ENCODE data around the gene CD52. TPM values are rescaled to one million over a fixed set of nuclear protein-coding genes. Genes with fewer than 3 reads are reported as not detected.
A peak's percentile ranks its signal among the peaks of the same experiment; 100 is the strongest.
"Not testable (repeated sequence)": the region's sequence is repeated elsewhere in the genome, so short reads cannot be mapped to it uniquely, and the experiment has no call there.

Gene CD52
- total RNA-seq, 2 donors from 2014 or later, result 218 to 542 TPM

DNA sequence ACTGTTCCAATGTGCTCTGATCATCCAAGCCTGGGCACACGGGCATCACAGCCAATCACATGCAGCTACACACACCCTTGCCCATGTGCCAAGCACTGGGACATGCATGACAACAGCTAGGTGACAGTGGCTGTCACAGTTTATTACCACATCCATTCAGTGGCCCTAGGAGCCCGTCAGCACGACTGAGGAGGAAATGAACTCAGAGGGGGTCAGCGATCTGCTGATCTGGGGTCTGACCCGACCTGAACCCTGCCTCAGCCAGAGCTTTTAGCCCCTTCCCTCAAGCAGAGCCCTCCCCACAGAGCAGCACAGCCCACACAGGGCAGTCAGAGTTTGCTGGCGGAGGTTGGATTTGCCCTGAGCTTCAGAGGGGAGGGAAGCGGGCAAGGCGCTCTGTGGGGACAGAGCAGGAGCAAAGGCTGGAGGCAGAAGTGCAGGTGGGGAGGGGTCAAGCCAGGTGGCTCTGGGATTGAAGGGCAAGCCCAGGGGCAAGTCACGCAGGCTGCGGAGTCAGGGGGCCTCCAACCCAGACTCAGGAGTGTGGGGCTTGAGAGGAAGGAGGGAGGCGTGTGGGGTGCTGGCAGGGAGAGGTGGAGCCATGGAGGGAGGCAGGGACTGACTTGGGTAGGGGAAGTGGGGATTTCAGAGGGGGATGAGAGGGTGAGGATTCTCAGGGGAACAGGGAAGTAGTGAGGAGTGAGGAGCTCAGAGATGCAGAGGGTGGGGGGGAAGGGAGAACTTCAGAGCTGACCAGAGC is 27.5 kb upstream of the CD52 start:
- no peaks in the 10 kb centered on the region for H3K27me3 Mint-ChIP-seq
- H3K36me3 Mint-ChIP-seq (ENCODE audit: low read depth), result peaks cover 4% of the 10 kb centered on the region
- H3K9me3 Mint-ChIP-seq, result no peaks in the 10 kb centered on the region
- peak overlapping the region; percentile 98 for H3K27ac Mint-ChIP-seq
- H3K4me3 Mint-ChIP-seq, result peak overlapping the region; percentile 88
- peaks cover 40% of the 10 kb centered on the region for H3K4me1 Mint-ChIP-seq
- no peak for ATAC-seq (replicated peaks)

DNA sequence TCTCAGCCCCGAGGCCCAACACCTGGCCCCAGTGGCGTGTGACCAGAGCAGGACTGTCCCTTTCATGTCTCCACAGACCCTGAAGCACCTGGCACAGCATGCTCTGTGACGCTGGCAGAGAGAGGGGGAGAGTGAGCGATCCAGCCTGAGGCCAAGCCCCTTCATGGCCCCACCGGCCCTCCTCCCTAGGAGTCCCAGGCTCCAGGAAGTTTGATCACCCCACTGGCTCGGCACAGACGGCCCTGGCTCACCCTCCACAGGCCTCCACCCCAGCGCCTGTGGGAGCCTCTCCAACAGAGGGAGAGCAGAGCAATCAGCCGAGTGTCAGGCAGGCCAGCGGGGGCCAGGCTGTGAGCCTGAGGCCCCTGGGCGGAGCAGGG is 26.9 kb upstream of the CD52 start:
- H3K4me1 Mint-ChIP-seq, result peaks cover 43% of the 10 kb centered on the region
- peaks cover 4% of the 10 kb centered on the region for H3K36me3 Mint-ChIP-seq (ENCODE audit: low read depth)
- H3K27me3 Mint-ChIP-seq, result no peaks in the 10 kb centered on the region
- no peak for ATAC-seq (replicated peaks)
- peak overlapping the region; percentile 88 for H3K4me3 Mint-ChIP-seq
- peak overlapping the region; percentile 98 for H3K27ac Mint-ChIP-seq
- no peaks in the 10 kb centered on the region for H3K9me3 Mint-ChIP-seq

DNA sequence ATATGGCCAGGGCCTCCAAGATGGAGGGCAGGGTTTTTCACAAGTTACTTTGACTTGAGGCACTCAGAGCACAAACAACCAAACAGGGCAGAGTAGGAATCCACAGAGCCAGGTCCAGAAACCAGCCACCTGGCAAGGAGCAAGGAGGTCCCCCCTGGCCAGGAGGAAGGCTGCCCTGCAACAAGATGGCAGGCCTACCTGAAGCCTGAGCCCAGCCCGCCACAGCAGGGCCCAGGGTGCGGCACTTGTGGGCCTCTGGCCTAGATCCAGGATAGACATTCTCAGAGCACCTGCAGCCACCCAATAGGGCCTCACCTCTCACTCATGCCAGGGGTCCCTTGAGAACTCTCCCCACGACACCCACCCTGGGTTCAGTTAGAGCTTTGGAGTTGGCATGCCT is 26.3 kb upstream of the CD52 start:
- H3K27me3 Mint-ChIP-seq, result no peaks in the 10 kb centered on the region
- H3K4me3 Mint-ChIP-seq, result no peak overlapping the region
- no peaks in the 10 kb centered on the region for H3K9me3 Mint-ChIP-seq
- ATAC-seq (replicated peaks), result no peak
- peak overlapping the region; percentile 98 for H3K27ac Mint-ChIP-seq
- H3K36me3 Mint-ChIP-seq (ENCODE audit: low read depth), result peaks cover 4% of the 10 kb centered on the region
- H3K4me1 Mint-ChIP-seq, result peaks cover 43% of the 10 kb centered on the region

DNA sequence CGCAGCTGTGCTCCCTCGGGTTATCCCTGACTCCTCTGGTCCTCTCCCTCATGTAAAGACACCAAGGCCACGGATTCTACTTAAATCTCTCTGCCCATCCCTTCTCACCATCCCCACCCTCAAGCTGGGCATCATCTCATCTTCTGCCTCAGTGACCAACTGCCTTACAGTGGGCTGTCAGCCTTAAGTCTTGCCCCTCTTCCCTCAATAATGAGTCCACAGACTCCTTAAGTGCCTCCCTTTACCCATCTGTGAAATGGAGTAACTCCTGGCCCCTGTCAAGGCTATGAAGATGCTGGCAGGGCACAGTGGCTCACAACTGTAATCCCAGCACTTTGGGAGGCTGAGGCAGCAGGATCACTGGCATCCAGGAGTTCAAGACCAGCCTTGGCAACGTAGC is 25.8 kb upstream of the CD52 start:
- peaks cover 4% of the 10 kb centered on the region for H3K36me3 Mint-ChIP-seq (ENCODE audit: low read depth)
- no peak overlapping the region for H3K4me3 Mint-ChIP-seq
- ATAC-seq (replicated peaks), result no peak
- H3K27ac Mint-ChIP-seq, result peak overlapping the region; percentile 98
- H3K4me1 Mint-ChIP-seq, result peaks cover 42% of the 10 kb centered on the region
- no peaks in the 10 kb centered on the region for H3K9me3 Mint-ChIP-seq
- H3K27me3 Mint-ChIP-seq, result no peaks in the 10 kb centered on the region

DNA sequence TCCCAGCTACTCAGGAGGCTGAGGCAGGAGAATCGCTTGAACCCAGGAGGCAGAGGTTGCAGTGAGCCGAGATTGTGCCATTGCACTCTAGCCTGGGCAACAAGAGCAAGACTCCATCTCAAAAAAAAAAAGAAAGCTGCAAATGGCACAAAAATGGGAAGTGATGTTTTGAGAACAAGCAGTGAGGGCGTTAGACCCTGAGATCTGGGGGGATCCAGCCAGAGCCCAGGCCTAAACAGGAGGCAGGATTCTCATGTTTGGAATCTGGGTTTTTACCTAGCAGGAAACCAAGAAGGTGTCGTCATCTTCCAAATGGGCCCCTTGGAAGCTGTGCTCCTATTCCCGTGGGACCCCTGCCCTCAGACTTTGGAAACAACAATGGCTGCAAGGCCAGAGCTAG is 25.0 kb upstream of the CD52 start:
- Mint-ChIP-seq H3K4me1 (peaks cover 35% of the 10 kb centered on the region), H3K27ac (peak overlapping the region; percentile 13)
- not testable (repeated sequence) for H3K4me3 Mint-ChIP-seq; H3K9me3 Mint-ChIP-seq; H3K36me3 Mint-ChIP-seq (ENCODE audit: low read depth); H3K27me3 Mint-ChIP-seq; ATAC-seq (replicated peaks)

DNA sequence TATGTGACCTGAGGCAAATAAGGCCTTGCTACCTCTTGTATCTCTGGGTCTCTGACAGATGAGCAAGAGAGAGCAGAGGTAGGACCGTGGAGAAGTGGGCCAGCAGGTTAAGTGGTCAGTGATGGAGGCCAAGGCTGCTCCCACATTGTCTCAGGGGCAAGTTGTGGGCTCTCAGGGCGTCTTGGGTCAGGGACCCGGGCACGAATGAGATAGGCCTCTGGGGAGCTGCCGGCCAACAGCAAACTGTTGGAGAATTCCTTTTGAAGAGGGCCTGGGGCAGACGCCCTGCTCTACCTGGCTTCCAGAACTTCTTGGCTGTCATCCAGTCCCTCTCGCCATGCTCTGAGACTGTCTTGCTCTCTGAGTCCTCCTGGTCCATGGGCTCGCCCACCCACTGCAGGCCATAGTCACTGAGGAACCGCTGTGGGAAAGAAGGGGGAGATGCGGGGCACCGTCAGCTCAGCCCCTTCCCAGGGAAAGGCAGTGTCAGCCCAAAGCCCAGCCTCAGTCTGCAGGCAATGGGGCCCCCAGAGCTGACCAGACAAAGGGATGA is 23.8 kb upstream of the CD52 start:
- no peak for ATAC-seq (replicated peaks)
- peaks cover 23% of the 10 kb centered on the region for H3K4me1 Mint-ChIP-seq
- no peak overlapping the region for H3K27ac Mint-ChIP-seq

DNA sequence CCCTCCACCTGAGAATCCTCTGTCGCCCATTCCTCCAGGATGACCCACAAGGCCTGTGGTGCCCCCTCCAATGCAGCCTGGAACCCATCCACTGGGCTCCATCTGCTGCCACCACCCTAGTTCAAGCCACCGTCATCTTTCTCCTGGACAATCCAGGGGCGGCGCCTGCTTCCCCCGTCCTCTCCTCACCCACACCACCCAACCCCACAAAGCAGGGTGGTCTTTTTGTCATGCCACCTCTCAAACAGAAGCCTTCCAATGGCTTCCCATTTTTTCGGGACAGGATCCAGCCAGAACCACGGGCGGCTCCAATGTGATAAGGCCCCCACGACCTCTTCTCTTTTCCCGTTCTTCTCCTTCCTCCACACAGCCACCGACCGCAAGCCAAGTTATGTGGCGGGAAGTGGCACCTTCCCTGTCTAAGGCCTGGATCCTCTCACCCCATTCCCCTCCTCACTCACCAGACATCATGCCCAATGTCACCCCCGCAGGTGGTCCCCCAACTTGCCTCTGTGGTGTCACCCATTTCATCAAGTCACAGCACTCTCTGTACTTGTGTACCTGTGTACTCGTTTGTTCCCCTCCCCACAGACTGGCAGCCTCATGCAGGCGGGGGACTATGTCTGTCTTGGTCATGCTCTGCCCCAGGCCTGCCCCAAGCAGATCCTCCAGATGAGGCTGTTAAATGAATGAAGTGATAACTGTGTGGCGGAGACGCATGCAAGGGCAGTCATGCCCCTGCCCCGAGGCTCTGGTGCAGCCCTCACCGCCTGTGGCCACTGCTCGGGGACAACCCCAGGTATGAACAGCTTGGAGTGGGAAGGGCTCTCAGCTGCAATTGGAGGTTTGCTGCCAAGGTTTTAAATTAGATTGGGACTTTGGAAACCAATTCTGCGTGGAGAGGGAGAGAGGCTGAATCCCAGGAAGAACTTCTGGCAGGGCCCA is 22.3 kb upstream of the CD52 start:
- peaks cover 9% of the 10 kb centered on the region for H3K4me1 Mint-ChIP-seq
- no peaks in the 10 kb centered on the region for H3K27me3 Mint-ChIP-seq
- H3K4me3 Mint-ChIP-seq, result no peak overlapping the region
- H3K27ac Mint-ChIP-seq, result peak overlapping the region; percentile 1
- H3K9me3 Mint-ChIP-seq, result no peaks in the 10 kb centered on the region
- H3K36me3 Mint-ChIP-seq (ENCODE audit: low read depth), result no peaks in the 10 kb centered on the region
- ATAC-seq (replicated peaks), result no peak

More for the DNA sequence above, 23.8 kb upstream of the CD52 start:
- no peaks in the 10 kb centered on the region for H3K27me3 Mint-ChIP-seq
- H3K36me3 Mint-ChIP-seq (ENCODE audit: low read depth), result no peaks in the 10 kb centered on the region
- no peaks in the 10 kb centered on the region for H3K9me3 Mint-ChIP-seq
- H3K4me3 Mint-ChIP-seq, result no peak overlapping the region

DNA sequence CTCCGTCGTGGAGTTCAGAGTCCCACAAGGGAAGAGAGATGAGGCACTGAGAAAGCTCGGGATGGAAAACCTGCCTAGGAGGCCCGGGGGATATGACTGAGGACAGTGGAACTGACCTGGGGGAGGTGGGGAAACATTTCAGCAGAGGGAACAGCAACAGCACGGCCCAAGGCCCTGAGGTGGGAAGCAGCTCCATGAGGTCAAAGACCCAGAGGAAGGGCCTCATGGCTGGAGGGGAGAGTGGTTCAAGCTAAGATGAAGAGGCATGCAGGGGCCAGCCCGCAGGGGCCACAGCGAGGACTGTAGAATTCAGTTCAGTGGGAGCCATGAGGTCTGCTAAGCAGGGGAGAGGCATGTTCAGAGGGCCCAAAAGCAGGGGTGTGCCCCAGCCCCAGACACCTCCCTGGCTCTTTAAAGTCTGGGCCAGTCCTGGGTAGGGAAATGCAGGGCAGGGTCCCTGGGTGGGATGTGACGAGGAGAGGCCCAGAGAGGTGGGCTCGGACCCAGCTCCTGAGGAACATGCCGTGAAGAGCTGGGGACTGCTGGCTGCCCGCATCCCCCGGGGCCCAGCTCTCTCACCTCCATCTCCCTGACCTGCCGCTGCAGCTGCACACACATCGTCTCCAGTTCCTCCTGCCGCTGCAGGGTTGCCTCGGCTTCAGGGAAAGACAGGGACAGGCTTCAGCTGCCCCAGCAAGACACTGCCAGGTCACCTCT is 21.3 kb upstream of the CD52 start:
- Mint-ChIP-seq H3K4me1 (peaks cover 9% of the 10 kb centered on the region), H3K4me3 (no peak overlapping the region), H3K9me3 (no peaks in the 10 kb centered on the region), H3K27ac (peak overlapping the region; percentile 1), H3K27me3 (no peaks in the 10 kb centered on the region), H3K36me3 (ENCODE audit: low read depth) (no peaks in the 10 kb centered on the region)
- ATAC-seq (replicated peaks), result no peak

DNA sequence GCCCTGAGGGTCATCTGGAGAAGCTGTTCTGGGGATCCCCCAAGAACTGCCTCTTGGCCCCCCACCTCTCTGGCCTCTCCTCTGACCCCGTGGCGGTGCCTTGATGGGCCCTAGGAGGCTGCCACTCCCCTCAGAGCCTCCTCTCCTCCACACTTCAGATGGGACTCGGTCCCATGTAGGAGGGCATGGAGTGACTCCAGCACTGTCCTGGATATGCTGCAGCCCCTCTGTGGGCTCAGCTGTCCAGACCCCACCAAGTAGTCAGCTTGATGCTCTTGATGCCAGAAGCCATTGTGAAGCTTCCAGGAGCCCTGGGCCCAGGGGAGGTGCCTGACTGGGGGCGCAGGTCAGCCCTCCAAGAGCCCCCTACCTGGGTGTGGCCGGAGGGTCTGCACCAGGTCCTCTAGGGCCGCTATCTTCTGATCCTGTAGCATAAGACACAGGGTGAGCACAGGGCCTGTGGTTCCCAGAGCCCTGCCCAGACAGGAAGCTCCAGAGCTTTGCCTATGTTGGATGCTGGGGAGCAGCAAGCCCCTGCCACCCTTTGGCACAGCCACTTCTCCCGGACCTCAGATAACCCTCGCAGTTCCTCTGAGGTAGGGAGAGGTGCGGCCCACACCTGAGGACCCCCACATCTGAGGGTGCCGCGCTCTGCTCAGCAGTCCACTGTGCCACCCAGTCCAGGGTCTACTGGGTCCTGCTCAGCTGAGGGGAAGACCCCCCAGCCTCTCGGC is 20.5 kb upstream of the CD52 start:
- ATAC-seq (replicated peaks), result no peak
- no peaks in the 10 kb centered on the region for H3K9me3 Mint-ChIP-seq
- H3K4me1 Mint-ChIP-seq, result peaks cover 4% of the 10 kb centered on the region
- H3K27ac Mint-ChIP-seq, result no peak overlapping the region
- H3K27me3 Mint-ChIP-seq, result no peaks in the 10 kb centered on the region
- no peak overlapping the region for H3K4me3 Mint-ChIP-seq
- H3K36me3 Mint-ChIP-seq (ENCODE audit: low read depth), result no peaks in the 10 kb centered on the region

DNA sequence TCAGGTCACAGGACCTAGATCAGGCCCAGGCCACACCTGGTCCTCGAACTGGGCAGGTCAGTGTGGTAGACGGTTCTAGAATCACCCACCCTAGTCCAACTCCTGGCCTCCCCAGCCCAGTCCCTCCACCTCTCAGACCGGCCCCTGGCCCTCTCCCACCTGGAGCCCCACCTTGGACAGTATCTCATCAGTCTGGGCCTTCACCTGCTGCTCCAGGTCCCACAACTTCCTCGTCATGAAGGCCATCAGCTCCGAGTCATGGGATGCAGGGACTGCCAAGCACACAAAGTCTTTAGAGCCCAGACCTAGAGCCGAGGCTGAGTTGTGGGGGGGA is 20.0 kb upstream of the CD52 start:
- Mint-ChIP-seq H3K9me3 (no peaks in the 10 kb centered on the region), H3K4me3 (no peak overlapping the region), H3K4me1 (peaks cover 4% of the 10 kb centered on the region), H3K27me3 (no peaks in the 10 kb centered on the region), H3K27ac (no peak overlapping the region), H3K36me3 (ENCODE audit: low read depth) (no peaks in the 10 kb centered on the region)
- ATAC-seq (replicated peaks), result no peak

DNA sequence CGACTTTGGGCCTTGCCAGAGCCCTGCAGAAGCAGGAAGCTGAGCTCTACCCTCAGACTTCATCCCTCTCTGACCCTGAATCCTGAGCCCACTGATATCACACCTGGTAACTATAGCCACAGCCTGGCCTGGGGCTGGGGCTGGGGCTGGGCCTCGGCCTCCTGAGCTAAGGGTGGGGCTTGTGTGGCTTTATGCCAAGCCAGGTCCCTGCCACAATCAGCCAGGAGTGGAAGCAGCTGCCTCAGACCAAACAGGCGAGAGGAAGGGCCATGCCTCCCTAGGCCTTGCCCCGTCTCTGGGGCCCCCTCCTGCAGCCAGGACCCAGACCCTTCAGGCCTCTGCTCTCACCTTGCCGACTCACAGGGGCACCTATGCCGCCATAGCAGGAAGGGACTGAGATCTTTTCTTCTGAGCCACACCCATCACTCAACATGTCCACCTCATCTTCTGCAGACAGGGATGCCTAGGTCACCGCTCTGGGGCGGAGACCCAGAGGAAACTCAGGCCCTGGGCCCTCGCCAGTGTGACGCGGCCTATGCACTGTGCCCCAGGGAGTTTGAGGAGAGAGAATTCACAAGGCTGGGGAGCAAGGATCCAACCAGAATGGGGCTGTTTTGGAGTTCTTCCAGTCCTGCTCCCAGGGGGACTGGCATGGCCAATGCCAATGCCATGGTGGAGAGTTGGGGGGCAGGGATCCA is 17.0 kb upstream of the CD52 start:
- Mint-ChIP-seq H3K4me1 (peaks cover 4% of the 10 kb centered on the region), H3K9me3 (no peaks in the 10 kb centered on the region), H3K36me3 (ENCODE audit: low read depth) (no peaks in the 10 kb centered on the region), H3K27ac (peak overlapping the region; percentile 58), H3K27me3 (no peaks in the 10 kb centered on the region), H3K4me3 (no peak overlapping the region)
- no peak for ATAC-seq (replicated peaks)

DNA sequence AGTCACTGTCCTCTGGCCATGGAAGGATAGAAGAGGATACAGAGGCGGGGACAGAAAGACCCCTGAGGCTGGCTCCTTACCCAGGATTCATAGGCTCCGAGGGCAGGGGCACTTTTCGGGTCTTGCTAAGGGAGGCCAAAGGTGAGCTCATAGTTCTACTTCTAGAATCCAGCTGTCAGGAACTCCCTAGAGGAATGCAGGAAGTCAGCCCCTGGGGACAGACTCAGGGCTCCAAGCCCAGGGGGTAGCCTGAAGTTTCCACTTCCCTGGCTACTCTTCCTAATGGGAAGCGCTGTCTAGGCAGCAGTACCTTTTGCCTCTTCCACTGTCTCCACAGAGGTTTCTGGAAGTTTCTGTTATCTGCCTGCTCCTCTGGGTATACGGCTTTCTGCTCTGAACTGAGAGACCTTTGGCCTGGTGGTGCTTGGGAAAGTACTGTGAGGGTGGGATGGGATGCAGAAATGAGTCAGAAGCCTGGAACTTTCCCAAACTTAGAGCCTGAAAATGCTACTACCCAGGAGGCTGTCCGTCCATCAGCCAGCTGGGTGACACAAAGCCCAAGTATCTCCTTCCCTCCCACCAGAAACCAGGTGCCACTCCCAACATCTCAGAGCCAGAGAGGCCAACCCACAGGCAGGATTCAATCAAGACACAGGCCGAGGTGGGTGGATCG is 14.9 kb upstream of the CD52 start:
- peaks cover 4% of the 10 kb centered on the region for H3K36me3 Mint-ChIP-seq (ENCODE audit: low read depth)
- no peak overlapping the region for H3K4me3 Mint-ChIP-seq
- H3K9me3 Mint-ChIP-seq, result no peaks in the 10 kb centered on the region
- no peak for ATAC-seq (replicated peaks)
- H3K4me1 Mint-ChIP-seq, result peaks cover 17% of the 10 kb centered on the region
- H3K27ac Mint-ChIP-seq, result no peak overlapping the region
- no peaks in the 10 kb centered on the region for H3K27me3 Mint-ChIP-seq

DNA sequence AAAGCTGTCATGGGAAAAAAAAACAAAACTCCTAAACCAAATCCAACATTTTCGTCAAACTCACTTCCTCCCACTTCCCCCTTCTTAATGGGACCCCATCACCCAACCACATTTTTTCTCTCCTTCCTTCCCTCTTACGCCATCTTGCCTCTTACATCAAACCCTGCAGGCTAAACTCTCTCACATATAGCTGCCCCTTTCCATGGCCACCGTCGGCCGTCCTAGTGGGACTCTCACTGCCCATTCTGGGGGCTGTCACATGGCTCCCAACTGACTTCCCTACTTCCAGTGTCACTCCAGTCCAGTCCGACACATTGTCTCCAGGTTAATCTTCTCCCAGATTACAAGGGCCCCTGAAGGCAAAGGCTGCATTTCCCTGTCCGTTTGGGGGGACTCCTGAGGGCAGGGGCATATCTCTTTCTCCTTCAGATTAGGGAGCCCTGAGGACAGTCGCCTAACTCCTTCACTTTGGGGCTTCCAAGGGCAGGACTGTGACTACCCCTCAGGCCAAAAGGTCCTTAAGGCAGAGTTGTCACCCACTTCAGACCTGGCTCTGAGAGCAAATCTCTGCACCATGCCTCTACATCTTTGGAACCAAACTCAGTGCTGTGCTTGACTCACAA is 12.0 kb upstream of the CD52 start:
- Mint-ChIP-seq H3K27me3 (no peaks in the 10 kb centered on the region), H3K4me1 (peaks cover 21% of the 10 kb centered on the region), H3K4me3 (peak overlapping the region; percentile 99), H3K9me3 (no peaks in the 10 kb centered on the region), H3K36me3 (ENCODE audit: low read depth) (peaks cover 4% of the 10 kb centered on the region), H3K27ac (peak overlapping the region; percentile 95)
- ATAC-seq (replicated peaks), result no peak
